GM21619 (cell line): ENCODE data around the gene SSC5D.
"Not testable (repeated sequence)": the region's sequence is repeated elsewhere in the genome, so short reads cannot be mapped to it uniquely, and the experiment has no call there.

Experiments used
- ATAC-seq: cut with Tn5 transposase; IDR thresholded peaks from one replicate; pipeline ENCODE4 v1.9.1; 2021; ENCODE audit not compliant: unreplicated experiment

The SSC5D gene

DNA sequence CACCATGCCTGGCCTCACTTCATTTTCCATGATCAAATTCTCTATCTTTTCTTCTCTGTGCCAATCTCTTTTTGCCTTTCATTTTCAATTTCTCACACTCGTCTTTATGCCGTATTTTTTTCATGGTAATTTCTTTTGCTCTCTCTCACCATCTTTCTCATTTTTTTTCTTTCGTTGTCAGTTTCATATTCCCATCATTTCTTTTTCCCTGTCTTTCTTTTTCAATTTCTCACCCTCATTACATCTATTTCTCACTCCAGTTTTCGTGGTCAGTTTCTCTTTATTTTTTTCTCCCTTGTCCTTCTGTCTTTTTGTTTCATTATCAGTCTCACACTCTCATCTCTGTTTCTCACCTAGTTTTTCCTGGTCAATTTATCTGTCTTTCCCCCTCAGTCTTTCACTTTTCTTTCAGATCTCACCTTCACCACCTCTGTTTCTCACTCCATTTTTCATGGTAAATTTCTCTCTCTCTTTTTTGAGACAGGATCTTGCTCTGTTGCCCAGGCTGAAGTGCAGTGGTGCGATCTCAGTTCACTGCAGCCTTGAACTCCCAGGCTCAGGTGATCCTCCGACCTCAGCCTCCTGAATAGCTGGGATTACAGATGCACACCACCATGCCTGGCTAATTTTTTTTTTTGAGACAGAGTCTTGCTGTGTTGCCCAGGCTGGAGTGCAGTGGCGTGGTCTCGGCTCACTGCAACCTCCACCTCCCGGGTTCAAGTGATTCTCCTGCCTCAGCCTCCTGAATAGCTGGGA, 14.1 kb downstream of the SSC5D start:
- no peak for ATAC-seq

DNA sequence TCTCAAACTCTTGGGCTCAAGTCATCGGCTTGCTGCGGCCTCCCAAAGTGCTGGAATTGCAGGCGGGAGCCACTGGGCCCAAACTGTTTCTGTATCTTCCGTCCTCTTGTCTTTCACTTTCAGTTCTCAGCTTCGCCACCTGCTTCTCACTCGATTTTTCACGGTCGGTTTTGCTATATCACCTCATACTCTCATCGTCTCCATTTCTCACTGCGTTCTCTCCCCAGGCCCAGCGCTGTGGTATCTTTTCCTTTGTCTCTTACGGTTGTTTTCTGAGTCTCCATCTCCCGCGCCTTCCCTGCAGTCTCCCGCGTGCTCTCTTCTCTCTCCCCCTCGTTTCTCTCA, 14.9 kb downstream of the SSC5D start:
- no peak for ATAC-seq

DNA sequence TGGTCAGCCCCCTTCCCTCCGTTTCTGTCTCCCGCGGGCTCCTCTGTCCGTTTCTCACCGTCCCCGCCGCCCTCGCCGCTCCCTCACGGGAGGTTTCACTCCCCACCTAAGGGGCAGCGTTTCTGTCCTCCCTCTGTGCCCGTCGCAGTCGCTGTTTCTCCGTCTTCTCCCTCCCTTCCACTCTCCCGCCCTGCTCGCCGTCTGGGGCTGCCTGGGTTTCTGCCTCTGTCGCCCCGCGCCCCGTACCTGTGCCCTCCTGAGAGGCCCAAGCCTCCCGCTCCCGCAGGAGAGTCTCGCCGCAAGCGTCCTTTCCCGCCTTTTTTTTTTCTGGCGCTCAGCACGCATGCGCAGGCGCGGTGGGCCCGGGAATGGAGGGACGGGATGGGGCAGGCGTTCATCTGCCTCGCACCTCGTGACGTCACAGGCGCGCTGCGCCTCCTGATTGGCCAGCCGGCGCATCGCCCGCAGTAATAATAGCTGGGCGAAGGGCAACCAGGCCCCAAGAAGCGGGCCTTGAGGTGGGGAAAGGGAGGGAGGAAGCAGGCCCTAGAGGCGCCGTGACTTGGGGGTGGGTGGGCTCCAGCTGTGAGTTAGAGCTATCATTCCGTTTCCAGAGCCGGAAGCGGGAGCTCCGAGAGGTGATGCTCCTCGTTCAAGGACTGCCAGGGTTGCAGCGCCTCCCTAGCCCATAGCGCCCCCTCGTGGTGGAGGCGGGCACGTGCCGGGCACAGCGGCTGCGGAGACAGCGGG, 15.4 kb downstream of the SSC5D start:
- peak; percentile 86 for ATAC-seq

DNA sequence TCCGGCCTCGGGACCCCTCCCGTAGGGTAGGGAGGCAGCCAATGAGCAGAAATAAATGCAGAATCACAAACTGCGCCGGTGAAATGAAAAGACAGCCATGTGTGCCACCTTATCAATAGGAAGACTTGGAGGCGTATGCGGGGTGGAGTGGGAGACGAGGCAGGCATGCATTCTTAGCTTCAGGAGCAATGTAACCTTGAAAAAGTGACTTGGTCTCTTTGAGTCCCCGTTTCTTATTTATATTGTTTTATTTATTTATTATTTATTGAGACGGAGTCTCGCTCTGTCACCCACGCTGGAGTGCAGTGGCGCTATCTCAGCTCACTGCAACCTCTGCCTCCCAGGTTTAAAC, 16.0 kb downstream of the SSC5D start:
- no peak for ATAC-seq

DNA sequence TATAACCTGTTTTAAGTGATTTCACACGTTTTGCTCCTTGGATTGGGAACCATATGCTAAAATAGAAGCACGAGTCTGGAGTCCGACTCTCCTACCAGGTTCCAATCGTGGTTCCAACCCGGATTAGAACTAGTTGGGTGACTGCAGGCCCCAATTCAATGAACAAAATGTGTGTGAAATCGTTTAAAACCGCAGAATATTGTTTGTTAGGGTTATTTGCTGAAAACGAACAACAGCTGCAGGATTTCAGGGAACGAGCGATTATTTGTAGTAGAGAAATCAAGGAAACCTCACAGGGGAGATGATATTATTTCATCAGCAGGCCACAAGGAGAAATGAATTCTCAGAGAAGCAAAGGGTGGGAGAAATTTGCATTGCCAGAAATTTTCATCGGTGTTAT, 16.7 kb downstream of the SSC5D start:
- ATAC-seq: no peak

DNA sequence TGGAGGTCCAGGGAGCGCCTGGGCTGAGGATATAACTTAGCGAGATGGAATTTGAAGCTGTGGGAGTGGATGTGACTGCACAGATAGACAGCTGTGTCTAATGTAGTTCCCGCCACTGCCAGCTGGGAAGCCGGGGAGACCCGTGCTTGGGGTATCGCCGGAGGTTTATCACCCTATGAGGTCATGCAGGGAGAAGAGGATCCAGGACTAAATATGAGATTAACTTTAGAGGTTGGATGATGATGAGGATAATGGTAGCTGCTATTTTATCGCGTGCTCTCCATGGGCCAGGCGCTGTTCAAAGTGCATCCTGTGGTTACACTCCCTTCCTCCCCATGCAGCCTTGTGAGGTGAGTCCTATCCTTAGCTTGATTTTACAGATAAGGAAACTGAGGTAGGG, 19.9 kb downstream of the SSC5D start:
- ATAC-seq: no peak

DNA sequence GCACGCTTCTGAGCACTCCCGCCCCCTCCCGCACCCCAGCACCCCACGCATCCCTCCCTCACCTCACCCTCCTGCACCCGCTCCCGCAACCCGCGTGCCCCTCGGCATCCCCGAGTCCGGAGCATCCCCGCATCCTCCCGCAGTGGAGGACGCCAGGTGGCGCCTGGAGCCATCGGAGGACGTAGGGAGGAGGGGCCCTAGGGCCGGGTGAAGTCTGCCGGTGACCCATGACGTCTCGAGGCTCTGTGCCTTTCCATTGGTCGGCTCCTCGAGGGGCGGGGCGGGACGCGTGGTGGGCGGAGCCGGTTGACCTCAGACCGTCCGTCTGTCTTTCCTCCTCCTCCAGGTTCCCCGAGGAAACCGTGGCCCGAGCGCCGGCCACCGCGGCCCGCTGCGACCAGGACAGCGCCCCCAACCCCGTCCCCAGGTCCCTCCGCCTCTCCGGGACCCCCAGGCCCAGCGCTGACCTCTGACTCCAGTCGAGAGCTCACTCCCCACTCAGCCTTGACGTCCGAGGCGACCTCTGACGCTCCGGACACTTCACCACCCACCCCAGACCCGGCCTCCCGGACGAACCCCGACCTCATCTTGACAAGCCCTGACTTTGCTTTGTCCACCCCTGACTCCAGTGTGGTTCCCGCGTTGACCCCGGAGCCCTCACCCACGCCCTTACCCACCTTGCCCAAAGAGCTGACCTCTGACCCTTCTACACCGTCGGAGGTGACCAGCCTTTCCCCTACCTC, 28.8 kb downstream of the SSC5D start:
- peak; percentile 95 for ATAC-seq

DNA sequence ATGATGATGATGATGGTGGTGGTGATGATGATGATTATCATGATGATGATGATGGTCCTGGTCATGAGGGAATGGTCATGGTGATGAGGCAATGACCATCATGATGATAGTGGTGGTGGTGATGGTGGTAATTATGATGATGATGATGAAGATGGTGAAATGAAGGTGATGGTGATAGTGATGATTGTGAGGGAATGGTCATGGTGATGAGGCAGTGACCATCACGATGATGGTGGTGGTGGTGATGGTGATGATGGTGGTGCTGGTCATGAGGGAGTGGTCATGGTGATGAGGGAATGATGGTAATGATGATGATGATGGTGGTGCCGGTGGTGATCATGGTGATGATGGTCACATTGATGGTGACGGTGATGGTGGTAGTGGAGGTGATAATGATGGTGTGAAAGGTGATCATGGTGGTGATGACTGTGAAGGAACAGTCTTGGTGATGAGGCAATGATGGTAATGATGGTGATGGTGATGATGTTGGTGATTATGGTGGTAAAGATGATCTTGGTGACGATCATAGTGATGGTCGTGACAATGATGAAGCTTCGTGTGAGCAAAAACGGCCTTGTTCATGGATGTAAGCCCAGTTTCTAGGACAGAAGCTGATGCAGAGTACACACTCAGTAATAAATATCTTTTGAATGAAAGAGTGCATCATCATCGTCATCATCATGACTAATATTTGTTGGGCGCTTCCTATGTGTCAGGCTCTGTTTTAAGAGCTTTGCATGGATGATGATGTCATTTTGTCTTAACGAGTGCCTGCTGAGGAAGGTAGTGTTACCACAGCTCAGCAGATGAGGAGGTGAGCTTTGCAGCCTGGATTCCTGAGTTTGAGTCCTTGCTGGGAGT, 31.4 kb downstream of the SSC5D start:
- no peak for ATAC-seq

DNA sequence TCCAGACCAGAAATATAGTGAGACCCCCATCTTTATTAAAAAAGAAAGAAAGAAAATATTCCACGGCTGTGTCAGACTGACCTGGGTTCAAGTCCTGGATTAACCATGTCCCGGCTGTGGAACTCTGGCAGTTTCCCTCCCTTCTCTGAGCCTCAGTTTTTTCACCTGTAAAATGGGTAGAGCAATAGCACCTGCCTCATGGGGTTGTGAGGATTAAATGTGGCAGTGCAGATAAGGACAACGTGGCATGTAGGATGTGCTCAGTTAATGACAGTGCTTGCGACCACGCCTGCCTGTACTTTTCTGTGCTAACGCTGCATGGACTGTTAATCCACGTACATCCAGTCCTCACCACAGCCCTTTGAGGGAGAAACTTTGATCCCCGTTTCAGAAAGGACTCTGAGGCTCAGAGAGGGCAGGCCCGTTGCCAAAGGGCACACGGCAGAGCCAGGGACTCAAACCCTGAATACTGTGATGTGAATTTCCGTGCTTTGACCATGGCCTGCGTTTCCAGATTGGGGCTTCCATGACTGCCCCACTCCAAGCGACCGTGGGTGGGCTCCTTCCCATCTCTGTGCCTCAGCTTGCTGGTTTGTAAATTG, 32.6 kb downstream of the SSC5D start:
- ATAC-seq: no peak

DNA sequence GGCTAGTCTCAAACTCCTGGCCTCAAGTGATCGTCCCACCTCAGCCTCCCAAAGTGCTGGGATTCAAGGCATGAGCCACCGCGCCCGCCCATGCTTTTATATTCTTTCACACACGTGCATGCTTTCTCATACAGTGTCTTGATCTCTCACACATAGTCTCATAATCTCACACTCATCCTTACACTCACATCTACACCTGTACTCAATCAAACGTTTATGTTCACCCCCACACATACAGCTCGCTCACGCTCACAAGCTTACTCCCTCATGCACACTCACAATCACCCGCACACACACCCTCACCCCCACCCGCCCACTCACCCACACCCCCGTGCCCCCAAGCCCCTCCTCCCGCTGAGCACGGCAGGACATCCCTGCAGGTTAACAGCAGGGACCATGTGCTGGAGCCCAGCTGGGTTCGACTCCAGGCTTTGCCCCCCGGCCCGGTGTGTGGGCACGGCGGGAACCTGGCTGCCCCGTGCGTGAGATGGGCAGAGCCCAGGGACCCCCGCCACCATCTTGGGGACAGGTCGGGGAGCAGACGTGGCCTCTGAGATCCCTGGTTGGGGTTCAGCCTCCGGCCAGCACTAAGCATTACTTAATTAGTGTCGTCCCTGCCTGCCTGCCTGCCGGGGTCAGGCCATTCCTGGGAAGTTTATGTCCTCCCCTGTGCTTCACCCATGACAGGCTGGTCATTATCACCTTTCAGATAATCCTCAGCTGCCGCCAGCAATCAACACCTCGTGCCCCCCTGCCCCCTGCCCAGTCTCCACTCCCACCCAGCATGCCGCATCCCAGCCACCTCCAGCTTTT, 37.3 kb downstream of the SSC5D start:
- no peak for ATAC-seq

DNA sequence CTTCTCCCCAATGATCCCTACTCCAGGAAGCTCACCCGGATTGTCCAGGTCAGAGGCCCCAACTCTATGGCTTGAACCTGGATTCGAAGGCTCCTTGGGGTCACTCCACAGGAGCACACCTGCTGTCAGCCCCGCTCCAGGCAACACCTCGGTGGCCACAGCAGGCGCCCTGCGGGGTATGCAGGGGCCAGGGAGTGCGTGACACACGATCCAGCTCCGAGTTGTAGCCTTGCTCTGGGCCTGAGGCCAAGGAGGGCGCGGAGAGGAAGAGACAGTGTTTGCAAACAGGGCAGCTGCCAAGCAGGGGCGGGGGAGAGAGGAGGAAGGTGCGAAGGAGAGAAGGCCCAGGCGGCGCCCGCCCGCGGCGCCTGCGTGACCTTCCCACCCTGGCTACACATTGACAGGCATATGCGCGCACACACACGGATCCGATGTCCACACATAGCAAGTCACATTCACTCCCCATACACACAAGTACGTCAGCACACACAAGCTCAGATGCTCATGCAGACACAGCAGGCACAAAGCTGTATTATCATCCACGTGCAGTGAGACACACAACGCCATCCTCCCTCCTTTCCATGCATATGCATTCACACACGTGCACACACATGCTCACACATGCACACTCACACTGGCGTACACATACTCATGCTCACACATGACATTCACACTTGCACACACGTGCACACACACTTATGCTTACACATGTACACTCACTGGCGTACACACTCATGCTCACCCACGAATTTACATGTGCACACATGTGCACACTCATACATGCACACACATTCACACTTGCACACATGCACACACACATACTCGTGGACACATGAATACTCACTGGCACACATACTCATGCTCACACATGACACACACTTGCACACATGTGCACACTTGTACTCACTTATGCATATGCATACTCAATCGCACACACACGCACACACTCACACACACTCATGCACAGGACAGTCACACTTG, 38.3 kb downstream of the SSC5D start:
- ATAC-seq: no peak

DNA sequence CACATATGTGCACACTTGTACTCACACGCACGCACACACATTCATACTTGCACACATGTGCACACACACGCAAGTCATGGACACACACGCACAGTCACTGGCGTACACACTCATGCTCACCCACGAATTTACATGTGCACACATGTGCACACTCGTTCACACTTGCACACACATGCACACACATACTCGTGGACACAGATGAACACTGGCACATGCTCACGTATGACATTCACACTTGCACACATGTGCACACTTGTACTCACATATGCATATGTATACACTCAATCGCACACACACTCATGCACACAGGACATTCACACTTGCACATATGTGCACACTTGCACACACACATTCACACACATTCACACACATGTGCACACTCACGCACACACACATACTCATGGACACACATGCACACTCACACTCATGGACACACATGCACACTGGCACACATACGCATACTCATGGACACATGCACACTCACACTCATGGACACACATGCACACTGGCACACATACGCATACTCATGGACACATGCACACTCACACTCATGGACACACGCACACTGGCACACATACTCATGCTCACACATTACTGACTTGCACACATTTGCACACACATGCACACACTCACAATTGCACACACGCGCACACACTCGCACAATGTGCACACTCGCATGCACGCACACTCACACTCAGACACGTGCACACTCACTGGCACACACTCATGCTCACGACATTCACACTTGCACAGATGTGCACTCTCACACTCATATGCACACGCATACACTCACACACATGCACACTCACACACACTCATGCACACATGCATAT, 39.2 kb downstream of the SSC5D start:
- ATAC-seq: no peak

DNA sequence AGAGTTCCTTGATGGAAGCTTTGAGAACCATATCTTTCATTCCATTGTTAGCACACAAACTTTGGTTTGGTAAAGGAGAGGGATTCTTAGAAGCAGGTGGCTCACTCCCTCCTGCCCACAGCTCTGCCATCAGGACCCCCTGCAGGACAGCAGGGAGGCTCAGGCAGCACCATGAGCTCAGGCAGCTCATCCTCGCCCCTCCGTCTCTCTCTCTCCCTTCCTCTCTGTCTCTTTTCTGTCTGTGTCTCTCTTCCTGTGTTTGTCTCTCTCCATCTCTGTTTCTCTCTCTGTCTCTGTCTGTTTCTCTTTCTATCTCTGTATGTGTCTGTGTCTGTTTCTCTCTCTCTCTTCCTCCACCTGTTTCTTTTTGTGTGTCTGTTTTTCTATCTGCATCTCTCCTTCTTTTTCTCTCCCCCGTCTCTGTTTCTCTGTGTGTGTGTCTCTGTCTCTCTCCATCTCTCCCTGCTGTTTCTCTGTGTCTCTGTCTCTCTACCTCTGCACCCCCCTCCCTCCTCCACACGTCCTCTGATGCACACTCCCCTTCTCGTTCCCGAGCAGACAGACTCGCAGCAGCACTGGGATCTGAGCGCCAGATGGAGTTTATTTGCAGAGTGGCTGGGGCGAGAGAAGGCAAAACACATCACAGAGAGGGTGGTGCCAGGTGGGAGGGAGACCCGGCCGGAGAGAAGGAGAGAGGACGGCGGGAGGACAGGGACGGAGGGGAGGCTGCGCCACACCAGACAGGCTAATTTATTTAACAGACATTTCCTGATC, 40.0 kb downstream of the SSC5D start:
- ATAC-seq: no peak

DNA sequence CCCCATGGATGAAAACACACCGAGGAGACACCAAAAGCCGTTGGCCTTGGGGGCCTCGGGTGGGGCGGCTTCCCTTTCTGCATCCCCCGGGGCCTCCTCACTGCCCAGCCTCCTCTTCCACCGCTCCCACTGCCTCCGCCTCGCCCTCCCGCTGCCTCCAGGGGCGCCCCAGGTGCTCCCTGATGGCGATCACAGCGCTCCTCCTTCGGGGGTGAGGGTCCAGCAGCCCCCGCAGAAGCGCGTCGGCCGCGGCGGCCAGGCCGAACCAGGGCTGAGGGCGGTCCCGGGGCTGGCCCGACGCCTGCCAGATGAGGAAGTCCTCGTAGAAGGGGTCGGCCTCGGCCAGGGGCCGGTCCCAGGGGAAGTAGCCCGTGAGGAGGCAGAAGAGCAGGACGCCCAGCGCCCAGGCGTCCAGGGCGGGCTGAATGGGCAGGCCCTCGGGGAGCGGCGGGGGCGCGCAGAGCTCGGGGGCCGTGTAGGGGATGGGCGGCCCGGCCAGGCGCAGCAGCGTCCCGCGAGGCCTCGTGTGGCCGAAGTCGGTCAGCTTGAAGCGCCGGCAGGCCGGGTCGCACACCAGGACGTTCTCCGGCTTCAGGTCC, 41.5 kb downstream of the SSC5D start:
- ATAC-seq: no peak

DNA sequence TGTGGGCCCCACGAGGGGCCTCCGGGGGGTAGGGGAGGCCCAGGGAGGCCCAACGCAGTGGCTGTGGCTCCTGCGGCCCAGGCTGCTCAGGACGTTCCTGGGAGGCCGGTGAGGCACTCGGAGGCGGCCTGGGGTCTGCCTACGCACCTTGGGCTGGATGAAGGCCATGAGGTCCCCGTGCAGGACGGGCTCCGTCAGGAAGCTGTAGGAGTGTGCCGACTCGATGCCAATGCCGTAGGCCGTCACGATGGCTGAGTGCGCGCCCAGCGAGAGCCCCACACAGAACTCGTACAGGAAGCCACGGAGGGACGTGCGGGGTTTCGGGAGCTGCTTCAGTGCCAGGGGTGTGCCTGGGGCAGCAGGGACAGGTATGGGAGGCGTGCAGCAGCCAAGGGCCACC, 42.8 kb downstream of the SSC5D start:
- no peak for ATAC-seq

DNA sequence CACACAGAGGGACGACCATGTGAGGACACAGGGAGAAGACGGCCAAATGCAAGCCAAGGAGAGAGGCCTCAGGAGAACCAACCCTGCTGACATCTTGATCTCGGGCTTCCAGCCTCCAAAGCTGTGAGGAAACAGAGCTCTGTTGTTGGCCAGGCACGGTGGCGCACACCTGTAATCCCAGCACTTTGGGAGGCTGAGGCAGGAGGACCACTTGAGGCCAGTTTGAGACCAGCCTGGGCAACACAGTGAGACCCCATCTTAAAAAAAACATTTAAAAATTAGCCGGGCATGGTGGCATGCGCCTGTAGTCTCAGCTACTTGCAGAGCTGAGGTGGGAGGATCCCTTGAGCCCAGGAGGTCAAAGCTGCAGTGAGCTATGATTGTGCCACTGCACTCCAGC, 46.0 kb downstream of the SSC5D start:
- ATAC-seq: not testable (repeated sequence)
